K562 (cell line): ENCODE data around the gene SOCS3. TPM values are rescaled to one million over a fixed set of nuclear protein-coding genes. Genes with fewer than 3 reads are reported as not detected.

Experiments
- CEBPZ ChIP-seq: fragments of 150-350 bp; IDR thresholded peaks from 2 replicates; pipeline ENCODE4 v1.6.1; 2014; ENCODE audit warnings: low read depth, mild to moderate bottlenecking, low read length, borderline replicate concordance
- CHD2 ChIP-seq: IDR thresholded peaks from 2 replicates; pipeline ENCODE4 v1.6.1; 2011; ENCODE audit warnings: low read depth, low read length
- CHD4 ChIP-seq: fragments of 200-600 bp; sonication (generic); IDR thresholded peaks from 3 replicates; pipeline ENCODE4 v1.6.1; 2012; ENCODE audit warnings: low read depth, mild to moderate bottlenecking, mixed read lengths, low read length, inconsistent platforms; ENCODE audit not compliant: insufficient read depth, insufficient replicate concordance, poor library complexity, severe bottlenecking
- E2F5 ChIP-seq: sonication (generic); formaldehyde crosslinking; IDR thresholded peaks from 2 replicates; pipeline ENCODE4 v1.8.0; 2022; ENCODE audit warnings: mild to moderate bottlenecking, missing genetic modification reagents
- JUN ChIP-seq, 2 experiments: sonication (generic) in 1 of 2; formaldehyde crosslinking in 1 of 2; IDR thresholded peaks; 2 replicates each; pipeline versions ENCODE4 v1.6.1 to v1.8.0; 2012 to 2022; ENCODE audit warnings: borderline replicate concordance in 2 of 2, mild to moderate bottlenecking in 2 of 2, improper control_type of control experiment in 1 of 2, low read depth in 1 of 2, low read length in 1 of 2, missing genetic modification reagents in 1 of 2
- MCM7 ChIP-seq, 2 experiments: fragments of 450-650 bp; IDR thresholded peaks; 2 replicates each; pipeline ENCODE4 v1.6.1; 2016 to 2018
- NELFE ChIP-seq: IDR thresholded peaks from 2 replicates; pipeline ENCODE4 v1.6.1; 2011; ENCODE audit warnings: mild to moderate bottlenecking; ENCODE audit not compliant: insufficient read depth, insufficient read length
- NR2C2 ChIP-seq, 2 experiments: fragments of 200-800 bp in 1 of 2; sonication (Bioruptor generic) in 1 of 2; sonication (generic) in 1 of 2; formaldehyde crosslinking in 1 of 2; IDR thresholded peaks; 2 replicates each; pipeline versions ENCODE4 v1.6.1 to v1.8.0; 2016 to 2022; ENCODE audit warnings: mild to moderate bottlenecking in 1 of 2, missing compliant biosample characterization in 1 of 2, missing genetic modification characterization in 1 of 2, missing genetic modification reagents in 1 of 2
- TAL1 ChIP-seq: fragments of 450-650 bp; IDR thresholded peaks from 2 replicates; pipeline ENCODE4 v1.6.1; 2016; ENCODE audit warnings: mild to moderate bottlenecking
- TCF3 ChIP-seq: sonication (generic); formaldehyde crosslinking; IDR thresholded peaks from 2 replicates; pipeline ENCODE4 v1.4.0; 2020; ENCODE audit warnings: mild to moderate bottlenecking, missing genetic modification reagents
- TFE3 ChIP-seq: fragments of 450-650 bp; formaldehyde crosslinking; IDR thresholded peaks from 2 replicates; pipeline ENCODE4 v1.4.0; 2020; ENCODE audit warnings: mild to moderate bottlenecking, mixed read lengths
- ZHX1 ChIP-seq: fragments of 150-350 bp; conservative IDR thresholded peaks from 2 replicates; pipeline ENCODE4 v1.6.1; 2014; ENCODE audit warnings: low read length
- ZNF282 ChIP-seq: sonication (generic); formaldehyde crosslinking; IDR thresholded peaks from 2 replicates; pipeline ENCODE4 v1.8.1; 2023; ENCODE audit warnings: missing genetic modification reagents
- ZNF740 ChIP-seq, 3 experiments: fragments of 200-800 bp in 1 of 3; sonication (Bioruptor generic) in 1 of 3; sonication (generic) in 1 of 3; formaldehyde crosslinking in 1 of 3; IDR thresholded peaks; 2 replicates each; pipeline versions ENCODE4 v1.6.1 to v1.8.0; 2016 to 2022; ENCODE audit warnings: mild to moderate bottlenecking in 2 of 3, missing compliant biosample characterization in 2 of 3, missing genetic modification characterization in 2 of 3, missing genetic modification reagents in 1 of 3
- polyA plus RNA-seq, 8 experiments: library from polyadenylated mRNA; depleted of rRNA in 4 of 8; stranded (reverse) in 5 of 8; unstranded in 3 of 8; fragments of >200 nt; fragmentation: Nextera tagmentation in 2 of 8; fragmentation: Illumina TruSeq in 1 of 8; extraction: Ambion mirVana in 2 of 8; extraction: Trizol in 1 of 8; gene quantifications; 2 replicates each; pipeline versions ENCODE4 v1.2.1 to v1.2.3, GENCODE V29; 2011 to 2014; ENCODE audit warnings: inconsistent platforms in 1 of 8, missing spikeins in 1 of 8
- total RNA-seq, 7 experiments: library from RNA; depleted of rRNA in 6 of 7; stranded (reverse); fragments of >200 nt in 6 of 7; fragmentation: Illumina TruSeq in 2 of 7; extraction: Trizol in 2 of 7; gene quantifications; 2 replicates each; pipeline versions ENCODE4 v1.2.1 to v1.2.3, GENCODE V29; 2011 to 2021; ENCODE audit warnings: low replicate concordance in 1 of 7

SOCS3 gene
- total and polyA plus RNA-seq, 9 of the 15 experiments (the other 6 are each of a cell fraction or from before 2014, with no cell fraction given), result 0.56 to 38.9 (median 13.7) TPM

GRCh38 chr17:78378225-78379130 is 18.6 kb upstream of the SOCS3 start, which contains the start of gene PGS1 (continued):
- TF ChIP-seq CEBPZ (no peak), NR2C2 (CRISPR knock-in tag; IDR thresholded peaks at IDR 0.05) (no peak), NR2C2 (tag; IDR thresholded peaks at IDR 0.05) (peak; percentile 42; the same call in 1 of the 2 replicates), NELFE (no peak), TAL1 (no peak), MCM7 (IDR thresholded peaks at IDR 0.05) (no peak), ZNF282 (CRISPR knock-in tag) (peak; percentile 88; the same call in 1 of the 2 replicates), CHD2 (no peak), TCF3 (CRISPR knock-in tag) (peak; percentile 46; the same call in 1 of the 2 replicates), TFE3 (no peak), ZNF740 (CRISPR knock-in tag; IDR thresholded peaks at IDR 0.05) (no peak), ZNF740 (tag; IDR thresholded peaks at IDR 0.05) (no peak), JUN (IDR thresholded peaks at IDR 0.05; ENCODE audit: borderline replicate concordance, low read depth, low read length) (no peak), JUN (CRISPR knock-in tag; IDR thresholded peaks at IDR 0.05; ENCODE audit: borderline replicate concordance) (peak; percentile 30; the same call in 1 of the 2 replicates), ZHX1 (0 out of 2 replicates have a peak, but pooled peaks have one; percentile 26), E2F5 (CRISPR knock-in tag) (no peak), CHD4 (no peak)
